Nephron (organoid): ENCODE data around the gene PPP6C.
A peak's percentile ranks its signal among the peaks of the same experiment; 100 is the strongest.
"Not testable (repeated sequence)": the region's sequence is repeated elsewhere in the genome, so short reads cannot be mapped to it uniquely, and the experiment has no call there.

Source experiments
- H3K27ac Mint-ChIP-seq, 3 experiments: 2 replicates each; pipeline ENCODE4 v1.8.0; 2020; ENCODE audit warnings: mixed read lengths in 3 of 3, mild to moderate bottlenecking in 2 of 3, moderate library complexity in 1 of 3
- H3K27me3 Mint-ChIP-seq: 2 replicates; pipeline ENCODE4 v1.8.0; 2021; ENCODE audit warnings: low read depth, mild to moderate bottlenecking, moderate library complexity, mixed read lengths
- H3K36me3 Mint-ChIP-seq: 2 replicates; pipeline ENCODE4 v1.8.0; 2020; ENCODE audit warnings: low read depth, mixed read lengths
- H3K4me1 Mint-ChIP-seq: 2 replicates; pipeline ENCODE4 v1.8.0; 2020; ENCODE audit warnings: mixed read lengths
- H3K4me3 Mint-ChIP-seq, 3 experiments: 2 replicates each; pipeline ENCODE4 v1.8.0; 2020; ENCODE audit warnings: mild to moderate bottlenecking in 3 of 3, mixed read lengths in 3 of 3, moderate library complexity in 2 of 3
- H3K9me3 Mint-ChIP-seq: 2 replicates; pipeline ENCODE4 v1.8.0; 2020; ENCODE audit warnings: mixed read lengths
- TF ChIP-seq, protein P1 (sequence below), 3 experiments: fragments of 200-600 bp; sonication (generic); IDR thresholded peaks; one replicate each; pipeline ENCODE4 v1.5.0; 2021; ENCODE audit warnings: antibody characterized with exemption in 3 of 3; ENCODE audit not compliant: unreplicated experiment in 3 of 3

PPP6C gene

GRCh38 chr9:125172031-125172755 is 17.4 kb downstream of the PPP6C start:
- Mint-ChIP-seq H3K9me3 (no peaks in the 10 kb centered on the region), H3K27ac (peak overlapping the region; percentile 20 to 69 (median 41)), H3K4me1 (peaks cover 29% of the 10 kb centered on the region), H3K27me3 (no peaks in the 10 kb centered on the region), H3K4me3 (no peak overlapping the region), H3K36me3 (peaks cover 51% of the 10 kb centered on the region)
- TF ChIP-seq, protein P1, sequence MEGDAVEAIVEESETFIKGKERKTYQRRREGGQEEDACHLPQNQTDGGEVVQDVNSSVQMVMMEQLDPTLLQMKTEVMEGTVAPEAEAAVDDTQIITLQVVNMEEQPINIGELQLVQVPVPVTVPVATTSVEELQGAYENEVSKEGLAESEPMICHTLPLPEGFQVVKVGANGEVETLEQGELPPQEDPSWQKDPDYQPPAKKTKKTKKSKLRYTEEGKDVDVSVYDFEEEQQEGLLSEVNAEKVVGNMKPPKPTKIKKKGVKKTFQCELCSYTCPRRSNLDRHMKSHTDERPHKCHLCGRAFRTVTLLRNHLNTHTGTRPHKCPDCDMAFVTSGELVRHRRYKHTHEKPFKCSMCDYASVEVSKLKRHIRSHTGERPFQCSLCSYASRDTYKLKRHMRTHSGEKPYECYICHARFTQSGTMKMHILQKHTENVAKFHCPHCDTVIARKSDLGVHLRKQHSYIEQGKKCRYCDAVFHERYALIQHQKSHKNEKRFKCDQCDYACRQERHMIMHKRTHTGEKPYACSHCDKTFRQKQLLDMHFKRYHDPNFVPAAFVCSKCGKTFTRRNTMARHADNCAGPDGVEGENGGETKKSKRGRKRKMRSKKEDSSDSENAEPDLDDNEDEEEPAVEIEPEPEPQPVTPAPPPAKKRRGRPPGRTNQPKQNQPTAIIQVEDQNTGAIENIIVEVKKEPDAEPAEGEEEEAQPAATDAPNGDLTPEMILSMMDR (IDR thresholded peaks at IDR 0.05; ENCODE audit: unreplicated experiment in 3 of 3): no peak

GRCh38 chr9:125169895-125170294 is 19.7 kb downstream of the PPP6C start:
- Mint-ChIP-seq H3K4me3 (no peak overlapping the region), H3K27me3 (no peaks in the 10 kb centered on the region), H3K27ac (no peak overlapping the region), H3K4me1 (peaks cover 15% of the 10 kb centered on the region), H3K36me3 (peaks cover 44% of the 10 kb centered on the region), H3K9me3 (no peaks in the 10 kb centered on the region)
- TF ChIP-seq, protein P1 (IDR thresholded peaks at IDR 0.05; ENCODE audit: unreplicated experiment in 3 of 3): no peak

DNA sequence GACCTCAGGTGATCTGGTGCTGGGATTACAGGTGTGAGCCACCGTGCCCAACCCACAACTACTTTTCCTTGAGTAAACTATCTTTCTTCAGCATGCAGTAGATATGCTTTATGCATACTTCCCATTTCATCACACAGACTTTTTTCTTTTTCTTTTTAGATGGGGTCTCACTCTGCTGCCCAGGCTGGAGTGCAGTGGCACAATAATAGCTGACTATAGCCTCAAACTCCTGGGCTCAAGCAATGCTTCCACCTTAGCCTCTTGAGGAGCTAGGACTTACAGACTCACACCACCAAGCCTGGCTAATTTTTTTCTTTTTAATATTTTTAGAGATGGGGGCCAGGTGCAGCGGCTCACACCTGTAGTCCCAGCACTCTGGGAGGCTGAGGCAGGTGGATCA is 22.8 kb downstream of the PPP6C start:
- TF ChIP-seq, protein P1 (IDR thresholded peaks at IDR 0.05; ENCODE audit: unreplicated experiment in 3 of 3): no peak
- Mint-ChIP-seq H3K27ac (no peak overlapping the region), H3K4me3 (no peak overlapping the region), H3K9me3 (no peaks in the 10 kb centered on the region), H3K4me1 (no peaks in the 10 kb centered on the region), H3K36me3 (peaks cover 35% of the 10 kb centered on the region), H3K27me3 (no peaks in the 10 kb centered on the region)

- not testable (repeated sequence) for H3K9me3 Mint-ChIP-seq, H3K4me1 Mint-ChIP-seq
- H3K36me3 Mint-ChIP-seq: peaks cover 26% of the 10 kb centered on the region
These were observed 26.7 kb downstream of the PPP6C start for GRCh38 chr9:125162891-125163290.

GRCh38 chr9:125161284-125161918 is 28.2 kb downstream of the PPP6C start:
- no peaks in the 10 kb centered on the region for H3K9me3 Mint-ChIP-seq
- no peak overlapping the region for H3K27ac Mint-ChIP-seq
- TF ChIP-seq, protein P1 (IDR thresholded peaks at IDR 0.05; ENCODE audit: unreplicated experiment in 3 of 3): no peak
- no peak overlapping the region for H3K4me3 Mint-ChIP-seq
- H3K27me3 Mint-ChIP-seq: no peaks in the 10 kb centered on the region
- no peaks in the 10 kb centered on the region for H3K4me1 Mint-ChIP-seq
- peaks cover 34% of the 10 kb centered on the region for H3K36me3 Mint-ChIP-seq

More at GRCh38 chr9:125162891-125163290, 26.7 kb downstream of the PPP6C start:
- H3K27ac Mint-ChIP-seq, H3K4me3 Mint-ChIP-seq, H3K27me3 Mint-ChIP-seq: not testable (repeated sequence)

GRCh38 chr9:125160750-125161149 is 28.9 kb downstream of the PPP6C start:
- no peaks in the 10 kb centered on the region for H3K9me3 Mint-ChIP-seq
- H3K27ac Mint-ChIP-seq: peak overlapping the region in 1 of 3 experiments; percentile 15
- TF ChIP-seq, protein P1 (IDR thresholded peaks at IDR 0.05; ENCODE audit: unreplicated experiment in 3 of 3): no peak
- no peaks in the 10 kb centered on the region for H3K27me3 Mint-ChIP-seq
- no peaks in the 10 kb centered on the region for H3K4me1 Mint-ChIP-seq
- peaks cover 34% of the 10 kb centered on the region for H3K36me3 Mint-ChIP-seq
- H3K4me3 Mint-ChIP-seq: no peak overlapping the region
